Measurements from ENCODE around the gene NKD1.

The NKD1 gene

DNA sequence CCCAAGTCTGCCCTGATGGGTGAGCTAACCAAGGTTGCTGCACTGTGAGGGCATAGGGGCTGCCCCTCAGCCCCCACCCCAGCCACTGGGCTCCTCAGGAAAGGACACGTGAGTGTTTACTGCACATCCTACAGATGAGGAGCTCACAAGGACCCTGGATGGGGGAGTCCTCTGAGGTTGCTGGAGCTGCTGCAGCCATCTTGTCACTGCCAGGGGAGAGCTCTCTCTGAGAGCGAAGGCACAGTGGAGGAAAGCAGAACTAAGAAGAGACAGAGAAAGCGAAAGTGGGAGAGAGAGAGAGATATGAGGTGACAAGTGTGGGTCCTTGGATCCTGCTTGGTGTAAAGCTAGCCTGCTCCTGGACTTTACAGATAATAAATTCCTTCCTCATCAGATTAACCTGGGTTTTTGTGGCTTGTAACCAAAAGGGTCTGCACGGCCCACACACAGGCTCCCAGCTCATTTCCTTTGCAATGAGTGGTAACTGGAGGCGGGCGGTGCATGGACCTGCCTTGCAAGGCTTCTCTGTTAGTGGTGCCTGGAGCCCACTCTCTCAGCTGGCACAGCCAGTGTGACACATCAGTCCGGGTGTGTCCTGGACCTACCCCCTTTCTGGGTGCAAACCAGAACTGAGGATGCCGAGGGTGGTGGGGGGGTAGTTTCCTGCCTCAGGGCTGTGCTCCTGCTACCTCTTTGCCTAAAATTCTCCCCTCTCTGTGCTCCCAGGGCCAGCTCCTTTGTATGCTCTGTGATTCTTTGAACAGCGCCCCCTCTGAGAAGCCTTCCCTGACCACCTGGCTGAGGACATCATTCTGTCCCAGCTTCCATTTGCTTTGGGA, 118.7 kb downstream of the NKD1 start:
- peak overlapping the region; percentile 86 for H3K27ac Mint-ChIP-seq
- H3K9me3 Mint-ChIP-seq (ENCODE audit: low read depth) = peaks cover 7% of the 10 kb centered on the region
- peaks cover 6% of the 10 kb centered on the region for H3K36me3 Mint-ChIP-seq
- peaks cover 43% of the 10 kb centered on the region for H3K4me1 Mint-ChIP-seq (ENCODE audit: low read depth)
- peak overlapping the region; percentile 73 for H3K4me3 Mint-ChIP-seq
- no peaks in the 10 kb centered on the region for H3K27me3 Mint-ChIP-seq

DNA sequence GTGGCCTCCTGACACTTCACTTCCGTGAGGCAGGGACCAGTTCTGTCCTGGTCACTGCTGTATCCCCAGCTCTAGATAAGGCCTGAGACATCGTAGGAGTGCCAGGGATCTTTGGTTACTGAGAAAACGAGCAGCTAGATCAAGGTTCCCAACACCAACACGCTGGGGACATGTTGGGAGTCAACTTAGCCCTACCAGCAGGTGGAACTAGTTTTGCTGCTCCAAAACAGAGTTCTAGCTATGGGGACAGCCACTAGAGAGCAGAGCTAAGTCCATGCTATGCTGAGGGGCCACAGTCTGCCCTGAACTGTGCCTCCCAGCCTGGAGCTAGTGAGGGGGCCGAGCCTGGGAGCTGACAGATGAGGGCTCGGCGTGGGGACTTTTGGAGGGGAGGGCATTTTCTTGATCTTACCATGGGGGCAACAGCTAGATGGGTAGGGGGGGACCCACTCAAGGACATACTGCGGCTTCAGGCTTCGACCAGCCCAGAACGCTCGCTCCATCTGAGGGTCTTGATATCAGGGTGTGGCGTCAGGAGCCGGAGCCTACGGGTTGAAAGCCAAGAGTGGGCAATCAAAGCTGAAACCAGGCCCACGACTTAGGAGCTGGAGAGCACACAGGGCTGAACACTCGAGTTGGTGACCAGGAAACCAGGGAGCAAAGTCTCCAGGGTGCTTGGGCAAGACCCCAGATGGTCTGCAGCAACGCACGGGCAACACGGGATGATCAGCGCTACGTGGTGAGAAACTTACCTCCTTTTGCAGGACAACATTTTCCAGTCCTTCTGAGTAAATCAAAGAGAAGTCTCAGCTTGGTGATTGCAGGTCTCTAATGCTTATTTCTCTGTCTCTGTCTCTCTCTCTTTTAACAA, 119.5 kb downstream of the NKD1 start:
- peak overlapping the region; percentile 91 for H3K27ac Mint-ChIP-seq
- peak overlapping the region; percentile 73 for H3K4me3 Mint-ChIP-seq
- peaks cover 43% of the 10 kb centered on the region for H3K4me1 Mint-ChIP-seq (ENCODE audit: low read depth)
- peaks cover 7% of the 10 kb centered on the region for H3K9me3 Mint-ChIP-seq (ENCODE audit: low read depth)
- no peaks in the 10 kb centered on the region for H3K27me3 Mint-ChIP-seq
- peaks cover 13% of the 10 kb centered on the region for H3K36me3 Mint-ChIP-seq

DNA sequence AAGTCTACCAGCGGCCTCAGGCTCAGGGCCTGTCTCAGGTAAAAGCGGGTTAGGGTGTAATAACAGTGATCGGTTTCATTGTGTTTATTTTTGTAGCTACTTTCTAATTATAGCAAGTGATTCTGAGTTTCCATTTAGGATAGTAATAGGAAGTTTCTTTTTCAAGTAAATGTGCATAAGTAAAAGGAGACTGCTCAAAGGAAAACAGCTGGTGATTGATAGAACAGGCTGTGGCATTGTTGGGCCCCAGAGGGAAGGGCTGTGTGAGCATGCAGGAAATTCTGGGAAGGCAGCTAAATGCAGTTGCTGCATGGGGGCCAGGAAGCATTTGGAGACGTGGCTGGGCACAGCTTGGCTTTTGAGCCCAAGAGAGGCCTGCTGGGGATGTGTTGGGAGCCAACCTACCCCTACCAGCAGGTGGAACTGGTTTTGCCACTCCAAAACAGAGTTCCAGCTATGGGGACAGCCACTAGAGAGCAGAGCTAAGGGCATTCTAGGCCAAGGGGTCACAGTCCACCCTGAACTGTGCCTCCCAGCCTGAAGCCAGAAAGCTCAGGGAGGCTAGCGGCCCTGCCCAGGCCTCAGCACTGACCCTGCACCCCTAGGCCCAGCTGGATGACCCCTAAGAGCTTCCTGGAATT, 120.3 kb downstream of the NKD1 start:
- Mint-ChIP-seq H3K27me3 (no peaks in the 10 kb centered on the region), H3K4me3 (no peak overlapping the region), H3K4me1 (ENCODE audit: low read depth) (peaks cover 43% of the 10 kb centered on the region), H3K36me3 (peaks cover 16% of the 10 kb centered on the region), H3K9me3 (ENCODE audit: low read depth) (peaks cover 7% of the 10 kb centered on the region), H3K27ac (peak overlapping the region; percentile 91)

DNA sequence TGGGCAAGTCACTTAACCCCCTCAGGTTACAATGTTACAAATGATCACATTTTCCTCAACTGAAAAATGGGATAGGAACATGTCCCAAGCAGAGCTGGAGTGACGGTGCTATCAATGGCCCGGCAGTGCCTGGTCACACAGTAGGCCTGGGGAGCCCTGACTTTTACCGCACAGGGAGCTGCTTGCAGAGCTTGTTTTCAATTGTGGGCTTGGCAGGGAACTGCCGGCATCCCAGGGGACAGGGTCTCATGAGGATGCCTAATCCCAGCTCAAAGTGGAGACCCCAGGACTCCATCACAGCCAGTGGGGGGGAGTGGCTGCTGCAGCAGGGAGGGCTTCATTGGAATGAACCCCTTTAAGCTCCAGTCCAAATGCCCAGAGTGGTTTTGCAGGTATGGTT, 121.5 kb downstream of the NKD1 start:
- Mint-ChIP-seq H3K4me1 (ENCODE audit: low read depth) (peaks cover 40% of the 10 kb centered on the region), H3K27ac (no peak overlapping the region), H3K9me3 (ENCODE audit: low read depth) (peaks cover 7% of the 10 kb centered on the region), H3K27me3 (no peaks in the 10 kb centered on the region), H3K36me3 (peaks cover 19% of the 10 kb centered on the region), H3K4me3 (no peak overlapping the region)

DNA sequence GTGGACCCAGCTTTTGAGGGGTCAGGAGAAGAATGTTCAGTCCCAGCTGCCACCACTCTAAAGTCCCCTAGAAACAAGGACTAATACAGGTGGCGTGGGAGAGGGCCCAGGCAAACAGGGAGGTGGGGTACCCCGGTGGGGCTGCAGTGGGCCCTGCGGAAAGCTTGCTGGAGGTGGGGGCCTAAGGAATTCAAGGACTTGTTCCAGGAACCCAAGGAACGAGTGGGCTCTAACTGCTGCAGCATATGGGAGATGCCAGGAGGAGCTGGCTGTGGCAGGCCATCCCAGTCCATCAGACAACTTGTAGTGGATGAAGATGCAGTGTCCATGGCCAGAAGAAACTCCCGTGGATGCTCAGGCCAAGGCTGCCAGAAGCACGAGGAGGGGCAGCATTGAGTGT, 122.3 kb downstream of the NKD1 start:
- no peak overlapping the region for H3K4me3 Mint-ChIP-seq
- H3K27ac Mint-ChIP-seq = no peak overlapping the region
- peaks cover 7% of the 10 kb centered on the region for H3K9me3 Mint-ChIP-seq (ENCODE audit: low read depth)
- H3K27me3 Mint-ChIP-seq = no peaks in the 10 kb centered on the region
- peaks cover 22% of the 10 kb centered on the region for H3K36me3 Mint-ChIP-seq
- peaks cover 32% of the 10 kb centered on the region for H3K4me1 Mint-ChIP-seq (ENCODE audit: low read depth)

DNA sequence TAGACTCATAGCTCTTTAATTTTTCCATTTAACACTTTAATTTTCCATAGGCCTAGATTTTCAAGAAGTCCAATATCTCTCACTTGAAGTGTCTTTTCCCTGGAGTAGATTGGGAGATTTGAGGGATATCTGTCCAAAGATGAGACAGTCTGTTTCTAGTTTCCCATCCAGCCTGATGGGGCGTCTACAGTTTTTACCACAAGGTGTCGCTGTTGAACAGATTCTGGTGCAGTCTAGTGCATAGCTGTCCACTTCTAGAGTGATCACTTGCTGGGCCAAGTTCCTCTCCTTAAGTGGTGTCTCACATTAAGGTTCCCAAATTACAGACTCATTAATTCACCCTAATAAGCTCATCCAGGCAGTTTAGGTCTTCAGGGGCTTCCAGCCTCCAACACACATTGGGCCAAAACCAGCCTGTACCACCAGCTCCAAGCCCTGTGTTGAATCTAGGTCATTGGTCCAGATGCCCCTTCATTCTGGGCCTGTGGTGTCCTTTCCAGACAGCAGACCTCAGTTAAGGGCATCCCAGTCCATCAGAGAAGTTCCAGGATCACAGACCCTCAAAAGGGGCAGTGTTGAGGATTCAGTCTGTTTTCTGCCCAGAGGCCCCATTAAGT, 123.6 kb downstream of the NKD1 start:
- H3K27me3 Mint-ChIP-seq = no peaks in the 10 kb centered on the region
- H3K9me3 Mint-ChIP-seq (ENCODE audit: low read depth) = peaks cover 7% of the 10 kb centered on the region
- H3K4me1 Mint-ChIP-seq (ENCODE audit: low read depth) = peaks cover 30% of the 10 kb centered on the region
- H3K27ac Mint-ChIP-seq = peak overlapping the region; percentile 7
- no peak overlapping the region for H3K4me3 Mint-ChIP-seq
- peaks cover 26% of the 10 kb centered on the region for H3K36me3 Mint-ChIP-seq

DNA sequence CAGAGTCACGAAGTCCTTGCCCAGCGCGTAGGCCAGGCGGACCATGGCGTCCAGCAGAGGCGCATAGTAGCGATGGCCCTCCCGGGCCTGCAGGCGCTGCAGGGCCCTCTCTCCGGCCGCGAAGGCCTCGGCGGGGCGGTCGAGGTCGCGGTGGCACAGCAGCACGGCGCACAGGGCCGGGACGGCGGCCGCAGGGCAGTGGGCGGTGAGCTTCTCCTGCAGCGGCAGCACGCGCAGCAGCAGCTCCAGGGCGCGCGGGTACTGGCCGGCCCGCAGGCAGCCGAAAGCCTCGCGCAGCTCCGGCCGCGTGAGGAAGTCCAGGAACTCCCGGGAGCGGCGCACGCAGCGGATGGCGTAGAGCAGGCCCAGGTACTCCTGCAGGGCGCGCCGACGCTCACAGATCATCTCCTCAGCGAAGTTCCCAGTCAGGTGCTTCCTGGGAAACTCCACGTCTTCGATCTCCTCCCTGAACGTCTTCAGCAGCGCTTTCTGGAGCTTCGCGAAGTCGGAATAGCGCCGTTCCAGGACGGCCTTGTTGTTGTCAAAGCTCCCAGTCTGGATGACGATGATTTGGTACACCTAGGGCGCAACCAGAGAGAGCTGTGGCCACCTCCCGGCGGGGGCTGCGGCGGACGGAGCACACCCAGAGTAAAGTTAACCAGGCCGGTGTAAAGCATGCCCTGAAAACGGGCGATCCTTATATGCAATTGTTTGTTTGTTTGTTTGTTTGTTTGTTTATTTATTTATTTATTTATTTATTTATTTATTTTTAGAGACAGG, 125.5 kb downstream of the NKD1 start:
- Mint-ChIP-seq H3K27me3 (no peaks in the 10 kb centered on the region), H3K36me3 (peaks cover 28% of the 10 kb centered on the region), H3K4me3 (no peak overlapping the region), H3K9me3 (ENCODE audit: low read depth) (peaks cover 7% of the 10 kb centered on the region), H3K4me1 (ENCODE audit: low read depth) (peaks cover 27% of the 10 kb centered on the region), H3K27ac (no peak overlapping the region)

DNA sequence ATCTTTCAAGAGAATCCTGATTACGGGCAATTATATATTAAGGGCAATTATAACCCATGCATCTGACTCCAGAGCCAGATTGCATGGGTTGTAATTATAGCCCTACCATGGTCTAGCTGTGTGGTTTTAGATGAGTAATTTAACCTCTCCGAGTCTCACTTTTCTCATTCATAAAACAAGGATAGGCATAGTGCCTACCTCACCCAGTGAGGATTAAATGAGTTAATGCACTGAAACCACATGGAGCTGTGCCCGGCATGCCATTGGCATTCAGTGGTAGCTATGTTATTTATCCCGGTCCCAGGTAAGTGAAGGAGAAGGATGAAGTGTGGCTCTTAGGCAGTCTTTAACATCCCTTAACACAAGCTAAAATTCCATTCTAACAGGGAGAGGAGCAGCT, 126.6 kb downstream of the NKD1 start:
- Mint-ChIP-seq H3K9me3 (ENCODE audit: low read depth) (peaks cover 7% of the 10 kb centered on the region), H3K36me3 (peaks cover 28% of the 10 kb centered on the region), H3K4me3 (no peak overlapping the region), H3K27ac (peak overlapping the region; percentile 12), H3K4me1 (ENCODE audit: low read depth) (peaks cover 38% of the 10 kb centered on the region), H3K27me3 (no peaks in the 10 kb centered on the region)

DNA sequence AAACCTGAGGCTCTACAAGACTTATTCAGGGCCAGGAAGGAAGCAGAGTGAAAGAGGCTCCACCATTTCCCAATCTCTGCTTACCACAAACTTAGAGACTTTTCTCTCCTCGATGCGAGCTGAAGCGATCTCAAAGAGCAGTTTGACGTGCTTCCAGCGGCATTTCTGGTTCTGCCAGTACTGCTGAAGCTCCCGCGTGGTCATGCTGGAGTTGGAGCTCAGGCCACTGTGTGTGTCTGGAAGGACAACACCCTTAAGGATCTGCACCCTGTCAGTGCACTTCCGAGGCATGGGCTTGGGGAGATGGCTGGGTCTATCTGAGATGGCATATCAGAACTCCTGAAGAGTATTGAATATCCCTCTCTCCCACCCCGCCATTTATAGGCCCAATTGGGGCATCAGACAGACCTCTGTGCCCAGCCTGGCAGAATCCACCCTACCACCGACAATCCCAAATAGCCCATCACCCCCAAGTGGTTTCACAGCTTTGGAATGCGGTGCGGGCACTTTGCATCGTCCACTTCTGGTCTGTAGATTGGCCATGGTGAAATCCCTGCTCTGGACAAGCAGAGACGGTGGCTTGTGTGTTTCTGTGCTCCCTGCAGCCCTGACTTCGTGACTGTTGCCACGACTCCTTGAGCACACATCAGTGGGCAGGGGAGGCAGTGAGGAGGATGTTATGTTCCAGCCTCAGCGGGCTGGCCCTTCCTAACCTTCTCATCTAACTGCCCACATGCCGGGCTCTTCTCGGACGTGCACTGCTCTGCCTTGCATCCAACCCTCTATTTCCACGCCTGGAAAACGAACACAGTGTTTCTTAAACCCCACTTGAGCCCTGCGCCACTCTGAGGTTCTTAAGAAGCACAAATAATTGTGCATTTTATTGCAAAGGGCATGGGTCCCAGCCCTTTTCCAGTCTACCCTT, 127.8 kb downstream of the NKD1 start:
- Mint-ChIP-seq H3K36me3 (peaks cover 28% of the 10 kb centered on the region), H3K4me1 (ENCODE audit: low read depth) (peaks cover 44% of the 10 kb centered on the region), H3K27ac (peak overlapping the region; percentile 80), H3K27me3 (no peaks in the 10 kb centered on the region), H3K4me3 (no peak overlapping the region), H3K9me3 (ENCODE audit: low read depth) (peaks cover 7% of the 10 kb centered on the region)

DNA sequence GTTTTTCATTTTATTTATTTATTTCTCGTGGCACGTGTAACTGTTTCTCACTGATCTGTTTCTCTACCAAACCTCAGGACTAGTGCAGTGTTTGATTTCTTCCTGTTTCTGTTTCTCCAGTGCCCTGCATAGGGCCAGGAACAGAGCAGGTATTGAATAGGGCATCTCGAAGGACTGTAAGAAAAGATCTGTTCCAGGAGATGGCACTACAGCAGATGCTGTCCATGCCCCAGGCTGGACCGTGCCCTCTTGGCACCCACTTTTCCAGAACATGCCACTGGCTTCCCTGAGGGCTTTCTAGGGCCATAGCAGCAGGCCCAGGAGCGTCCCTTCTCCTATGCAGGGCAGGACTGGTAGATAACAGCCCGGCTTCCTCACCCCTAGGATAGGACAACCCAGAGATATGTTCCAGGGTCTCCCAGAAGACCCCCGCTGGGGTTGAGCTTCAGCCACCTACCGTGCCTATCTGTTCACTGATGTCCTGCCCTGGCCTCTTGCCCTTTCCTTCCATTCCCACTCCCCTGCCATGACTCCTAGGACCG, 128.6 kb downstream of the NKD1 start:
- H3K36me3 Mint-ChIP-seq = peaks cover 23% of the 10 kb centered on the region
- H3K4me3 Mint-ChIP-seq = no peak overlapping the region
- peaks cover 1% of the 10 kb centered on the region for H3K9me3 Mint-ChIP-seq (ENCODE audit: low read depth)
- no peaks in the 10 kb centered on the region for H3K27me3 Mint-ChIP-seq
- H3K4me1 Mint-ChIP-seq (ENCODE audit: low read depth) = peaks cover 45% of the 10 kb centered on the region
- peak overlapping the region; percentile 80 for H3K27ac Mint-ChIP-seq

DNA sequence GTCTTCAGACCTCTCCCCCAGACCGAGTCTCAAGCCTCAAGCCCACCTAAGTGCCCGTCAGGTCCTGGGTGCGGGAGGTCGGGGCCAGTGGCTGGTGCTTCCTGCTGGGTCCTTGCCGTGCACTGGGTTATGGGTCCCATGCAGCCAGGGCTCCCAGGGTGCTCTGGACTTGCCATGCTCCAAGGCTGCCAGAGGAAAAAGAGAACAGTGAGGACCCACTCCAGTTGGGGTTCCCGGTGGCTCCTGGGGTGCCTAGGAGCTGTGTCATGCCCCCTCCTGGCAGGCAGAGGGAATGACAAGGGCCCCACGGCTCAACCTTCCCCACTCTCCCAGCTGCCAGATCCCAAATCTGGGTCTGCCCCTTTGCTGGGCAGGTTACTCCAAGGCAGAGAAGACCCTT, 129.2 kb downstream of the NKD1 start:
- Mint-ChIP-seq H3K27me3 (no peaks in the 10 kb centered on the region), H3K36me3 (peaks cover 20% of the 10 kb centered on the region), H3K9me3 (ENCODE audit: low read depth) (no peaks in the 10 kb centered on the region), H3K4me3 (no peak overlapping the region), H3K27ac (peak overlapping the region; percentile 94), H3K4me1 (ENCODE audit: low read depth) (peaks cover 49% of the 10 kb centered on the region)

DNA sequence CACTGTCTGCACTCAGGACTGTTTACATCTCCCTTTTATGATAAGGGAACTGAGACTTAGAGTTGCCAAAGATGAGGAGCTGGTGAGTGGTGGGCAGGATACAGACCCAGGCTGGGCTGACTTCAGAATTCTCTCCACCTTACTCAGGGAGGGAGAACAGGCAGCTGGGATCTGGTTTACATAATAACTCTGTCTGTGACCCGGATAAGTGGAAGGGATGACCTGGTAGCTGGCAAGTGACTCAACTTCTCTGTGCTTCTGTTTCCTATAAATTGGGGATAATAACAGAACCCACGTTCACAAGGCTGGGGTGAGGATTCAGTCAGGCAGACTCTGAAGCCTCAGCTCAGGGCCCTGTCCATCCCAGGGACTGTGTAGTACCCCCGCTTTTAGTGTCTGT, 130.3 kb downstream of the NKD1 start:
- Mint-ChIP-seq H3K4me3 (peak overlapping the region; percentile 87), H3K9me3 (ENCODE audit: low read depth) (no peaks in the 10 kb centered on the region), H3K27ac (peak overlapping the region; percentile 94), H3K4me1 (ENCODE audit: low read depth) (peaks cover 61% of the 10 kb centered on the region), H3K36me3 (peaks cover 12% of the 10 kb centered on the region), H3K27me3 (no peaks in the 10 kb centered on the region)

DNA sequence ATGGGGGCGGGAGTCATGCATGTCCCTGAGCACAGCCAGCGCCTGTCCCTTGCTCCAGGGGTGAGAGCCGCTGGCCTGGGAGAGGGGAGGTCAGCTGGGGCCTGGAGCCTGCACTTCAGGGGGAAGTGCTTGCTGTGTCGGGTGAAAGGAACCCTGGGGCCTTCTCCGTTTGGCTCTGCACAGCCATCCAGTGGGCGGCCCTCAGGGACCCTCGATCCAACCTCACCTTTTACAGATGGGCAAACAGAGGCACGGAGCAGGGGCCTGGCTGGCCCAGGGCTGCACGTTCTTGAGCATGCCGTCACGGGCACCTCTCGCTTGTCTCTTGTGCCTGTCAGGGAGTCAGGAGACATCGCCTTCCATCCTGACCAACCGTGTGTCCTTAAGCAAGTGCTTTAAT, 131.1 kb downstream of the NKD1 start:
- Mint-ChIP-seq H3K4me1 (ENCODE audit: low read depth) (peaks cover 69% of the 10 kb centered on the region), H3K4me3 (peak overlapping the region; percentile 87), H3K27me3 (no peaks in the 10 kb centered on the region), H3K9me3 (ENCODE audit: low read depth) (no peaks in the 10 kb centered on the region), H3K27ac (peak overlapping the region; percentile 94), H3K36me3 (peaks cover 9% of the 10 kb centered on the region)
